ENCODE data around the gene UACA. TPM values are rescaled to one million over a fixed set of nuclear protein-coding genes. Genes with fewer than 3 reads are reported as not detected.
A peak's percentile ranks its signal among the peaks of the same experiment; 100 is the strongest.

Gene UACA
- total RNA-seq, 1 donor from 2014 or later: 0.68 TPM

- DNase-seq: peak; percentile 54
- peaks cover 7% of the 10 kb centered on the region for H3K4me1 Mint-ChIP-seq
- peaks cover 33% of the 10 kb centered on the region for H3K27me3 Mint-ChIP-seq
- no peak overlapping the region for H3K4me3 Mint-ChIP-seq
- no peaks in the 10 kb centered on the region for H3K9me3 Mint-ChIP-seq
- H3K36me3 Mint-ChIP-seq (ENCODE audit: low read depth): no peaks in the 10 kb centered on the region
- intact Hi-C loops (cut with micrococcal nuclease): no loop called here
- peak overlapping the region; percentile 49 for H3K27ac Mint-ChIP-seq
Observed at GRCh38 chr15:70636540-70637165, 126.7 kb downstream of the UACA start.

- H3K27ac Mint-ChIP-seq: no peak overlapping the region
- intact Hi-C loops (cut with micrococcal nuclease): no loop called here
- no peaks in the 10 kb centered on the region for H3K9me3 Mint-ChIP-seq
- H3K4me3 Mint-ChIP-seq: no peak overlapping the region
- H3K36me3 Mint-ChIP-seq (ENCODE audit: low read depth): no peaks in the 10 kb centered on the region
- no peak for DNase-seq
- peaks cover 32% of the 10 kb centered on the region for H3K27me3 Mint-ChIP-seq
- peaks cover 7% of the 10 kb centered on the region for H3K4me1 Mint-ChIP-seq
Observed at GRCh38 chr15:70635895-70636294, 127.5 kb downstream of the UACA start.

- intact Hi-C loops (cut with micrococcal nuclease): no loop called here
- peaks cover 37% of the 10 kb centered on the region for H3K27me3 Mint-ChIP-seq
- no peaks in the 10 kb centered on the region for H3K9me3 Mint-ChIP-seq
- peaks cover 7% of the 10 kb centered on the region for H3K4me1 Mint-ChIP-seq
- no peak overlapping the region for H3K4me3 Mint-ChIP-seq
- DNase-seq: no peak
- H3K27ac Mint-ChIP-seq: no peak overlapping the region
- H3K36me3 Mint-ChIP-seq (ENCODE audit: low read depth): no peaks in the 10 kb centered on the region
Observed at GRCh38 chr15:70633991-70634390, 129.4 kb downstream of the UACA start.

- peaks cover 7% of the 10 kb centered on the region for H3K4me1 Mint-ChIP-seq
- peaks cover 41% of the 10 kb centered on the region for H3K27me3 Mint-ChIP-seq
- no peaks in the 10 kb centered on the region for H3K36me3 Mint-ChIP-seq (ENCODE audit: low read depth)
- H3K9me3 Mint-ChIP-seq: no peaks in the 10 kb centered on the region
- no peak for DNase-seq
- intact Hi-C loops (cut with micrococcal nuclease): no loop called here
- H3K4me3 Mint-ChIP-seq: no peak overlapping the region
- no peak overlapping the region for H3K27ac Mint-ChIP-seq
Observed at GRCh38 chr15:70633103-70633831, 130.1 kb downstream of the UACA start.

GRCh38 chr15:70632491-70633102, 130.8 kb downstream of the UACA start:
- no peaks in the 10 kb centered on the region for H3K9me3 Mint-ChIP-seq
- peaks cover 7% of the 10 kb centered on the region for H3K4me1 Mint-ChIP-seq
- H3K4me3 Mint-ChIP-seq: no peak overlapping the region
- no peak overlapping the region for H3K27ac Mint-ChIP-seq
- no peaks in the 10 kb centered on the region for H3K36me3 Mint-ChIP-seq (ENCODE audit: low read depth)
- intact Hi-C loops (cut with micrococcal nuclease): no loop called here
- H3K27me3 Mint-ChIP-seq: peaks cover 42% of the 10 kb centered on the region
- no peak for DNase-seq

- Mint-ChIP-seq H3K36me3 (ENCODE audit: low read depth) (no peaks in the 10 kb centered on the region), H3K9me3 (no peaks in the 10 kb centered on the region), H3K4me3 (no peak overlapping the region), H3K27me3 (peaks cover 43% of the 10 kb centered on the region), H3K27ac (no peak overlapping the region), H3K4me1 (peaks cover 7% of the 10 kb centered on the region)
- intact Hi-C loops (cut with micrococcal nuclease): no loop called here
- DNase-seq: no peak
Observed at GRCh38 chr15:70632079-70632478, 131.3 kb downstream of the UACA start.

- peaks cover 43% of the 10 kb centered on the region for H3K27me3 Mint-ChIP-seq
- no peaks in the 10 kb centered on the region for H3K9me3 Mint-ChIP-seq
- H3K4me3 Mint-ChIP-seq: no peak overlapping the region
- intact Hi-C loops (cut with micrococcal nuclease): no loop called here
- no peaks in the 10 kb centered on the region for H3K36me3 Mint-ChIP-seq (ENCODE audit: low read depth)
- no peak for DNase-seq
- peaks cover 4% of the 10 kb centered on the region for H3K4me1 Mint-ChIP-seq
- no peak overlapping the region for H3K27ac Mint-ChIP-seq
Observed at GRCh38 chr15:70629735-70630273, 133.6 kb downstream of the UACA start.

GRCh38 chr15:70628549-70628896, 134.8 kb downstream of the UACA start:
- Mint-ChIP-seq H3K4me1 (peaks cover 4% of the 10 kb centered on the region), H3K9me3 (peaks cover 3% of the 10 kb centered on the region), H3K36me3 (ENCODE audit: low read depth) (no peaks in the 10 kb centered on the region), H3K27ac (no peak overlapping the region), H3K4me3 (no peak overlapping the region), H3K27me3 (peaks cover 46% of the 10 kb centered on the region)
- intact Hi-C loops (cut with micrococcal nuclease): no loop called here
- no peak for DNase-seq

GRCh38 chr15:70627734-70628548, 135.4 kb downstream of the UACA start:
- intact Hi-C loops (cut with micrococcal nuclease): no loop called here
- no peak overlapping the region for H3K4me3 Mint-ChIP-seq

GRCh38 chr15:70627322-70627721, 136.0 kb downstream of the UACA start:
- Mint-ChIP-seq H3K27ac (no peak overlapping the region), H3K36me3 (ENCODE audit: low read depth) (no peaks in the 10 kb centered on the region), H3K9me3 (peaks cover 3% of the 10 kb centered on the region), H3K4me3 (no peak overlapping the region), H3K27me3 (peaks cover 41% of the 10 kb centered on the region), H3K4me1 (peaks cover 2% of the 10 kb centered on the region)
- intact Hi-C loops (cut with micrococcal nuclease): no loop called here
- no peak for DNase-seq

More at GRCh38 chr15:70627734-70628548, 135.4 kb downstream of the UACA start:
- no peak for DNase-seq
- Mint-ChIP-seq H3K4me1 (peaks cover 4% of the 10 kb centered on the region), H3K27me3 (peaks cover 44% of the 10 kb centered on the region), H3K27ac (no peak overlapping the region), H3K36me3 (ENCODE audit: low read depth) (no peaks in the 10 kb centered on the region), H3K9me3 (peaks cover 3% of the 10 kb centered on the region)

- Mint-ChIP-seq H3K27me3 (peaks cover 41% of the 10 kb centered on the region), H3K4me3 (no peak overlapping the region), H3K27ac (no peak overlapping the region), H3K9me3 (peaks cover 12% of the 10 kb centered on the region), H3K36me3 (ENCODE audit: low read depth) (no peaks in the 10 kb centered on the region), H3K4me1 (no peaks in the 10 kb centered on the region)
- DNase-seq: no peak
- intact Hi-C loops (cut with micrococcal nuclease): no loop called here
Observed at GRCh38 chr15:70625438-70625837, 137.9 kb downstream of the UACA start.

- H3K27ac Mint-ChIP-seq: no peak overlapping the region
- peaks cover 41% of the 10 kb centered on the region for H3K27me3 Mint-ChIP-seq
- no peaks in the 10 kb centered on the region for H3K4me1 Mint-ChIP-seq
- no peaks in the 10 kb centered on the region for H3K36me3 Mint-ChIP-seq (ENCODE audit: low read depth)
- intact Hi-C loops (cut with micrococcal nuclease): no loop called here
- no peak for DNase-seq
- H3K9me3 Mint-ChIP-seq: peaks cover 12% of the 10 kb centered on the region
- no peak overlapping the region for H3K4me3 Mint-ChIP-seq
Observed at GRCh38 chr15:70625011-70625410, 138.3 kb downstream of the UACA start.

- Mint-ChIP-seq H3K4me1 (no peaks in the 10 kb centered on the region), H3K4me3 (no peak overlapping the region), H3K9me3 (peaks cover 12% of the 10 kb centered on the region), H3K36me3 (ENCODE audit: low read depth) (no peaks in the 10 kb centered on the region), H3K27ac (no peak overlapping the region), H3K27me3 (peaks cover 28% of the 10 kb centered on the region)
- intact Hi-C loops (cut with micrococcal nuclease): no loop called here
- DNase-seq: no peak
Observed at GRCh38 chr15:70618929-70619328, 144.4 kb downstream of the UACA start.

All from activated CD4-positive, alpha-beta T cell treated with anti-CD3 and anti-CD28 coated beads, Interleukin-2, amount 10 ng/mL, durations not matched to agents 24 days and 14 days (primary cell).